GM19035 (cell line): ENCODE results near the gene ZNF772.
"Not testable (repeated sequence)": the region's sequence is repeated elsewhere in the genome, so short reads cannot be mapped to it uniquely, and the experiment has no call there.

Experiments
- ATAC-seq: cut with Tn5 transposase; IDR thresholded peaks from one replicate; pipeline ENCODE4 v1.9.1; 2021; ENCODE audit not compliant: unreplicated experiment

ZNF772 gene

GRCh38 chr19:57477191-57478008 is at the start of gene ZNF772:
Gene ZNF772 (minus strand): TSS chr19:57477566. CDS start chr19:57477309, 257 bp downstream.
- ATAC-seq = peak; percentile 96

- not testable (repeated sequence) for ATAC-seq
Measured at GRCh38 chr19:57518021-57518420, 40.7 kb upstream of the ZNF772 start.

- no peak for ATAC-seq
Measured at GRCh38 chr19:57515255-57515654, 37.9 kb upstream of the ZNF772 start.

GRCh38 chr19:57512845-57513244 is 35.5 kb upstream of the ZNF772 start:
- no peak for ATAC-seq

- ATAC-seq = no peak
Measured at GRCh38 chr19:57511484-57511883, 34.1 kb upstream of the ZNF772 start.

GRCh38 chr19:57506163-57506562 is 28.8 kb upstream of the ZNF772 start:
- ATAC-seq = no peak

- not testable (repeated sequence) for ATAC-seq
Measured at GRCh38 chr19:57500400-57500799, 23.0 kb upstream of the ZNF772 start.

GRCh38 chr19:57499680-57500395 is 22.5 kb upstream of the ZNF772 start, which contains the start of gene ZNF773:
Gene ZNF773 (plus strand): TSS chr19:57499938. CDS start chr19:57500081, 143 bp downstream.
- ATAC-seq = peak; percentile 97

- ATAC-seq = not testable (repeated sequence)
Measured at GRCh38 chr19:57499332-57499679, 21.9 kb upstream of the ZNF772 start.

GRCh38 chr19:57488299-57488644 is 10.9 kb upstream of the ZNF772 start:
- ATAC-seq = not testable (repeated sequence)

- peak; percentile 88 for ATAC-seq
Measured at GRCh38 chr19:57487477-57488298, 10.3 kb upstream of the ZNF772 start, which contains the start of gene ZNF419. Gene ZNF419 (plus strand): TSS chr19:57487750. CDS start chr19:57487951, 201 bp downstream.

- no peak for ATAC-seq
Measured at GRCh38 chr19:57473646-57474045, 3.7 kb downstream of the ZNF772 start.

GRCh38 chr19:57466489-57466888 is 10.9 kb downstream of the ZNF772 start:
- no peak for ATAC-seq

GRCh38 chr19:57465680-57466381 is 11.5 kb downstream of the ZNF772 start:
- no peak for ATAC-seq

- no peak for ATAC-seq
Measured at GRCh38 chr19:57452307-57452706, 25.1 kb downstream of the ZNF772 start.

GRCh38 chr19:57443121-57443696 is 34.2 kb downstream of the ZNF772 start:
- ATAC-seq = no peak

GRCh38 chr19:57441979-57442752 is 35.2 kb downstream of the ZNF772 start:
- ATAC-seq = no peak

- no peak for ATAC-seq
Measured at GRCh38 chr19:57438925-57439324, 38.4 kb downstream of the ZNF772 start.

GRCh38 chr19:57437931-57438330 is 39.4 kb downstream of the ZNF772 start:
- ATAC-seq = no peak
